RWPE1 (cell line): ENCODE data around the gene MEA1.

Experiments used
- CTCF ChIA-PET: fragments of 350-600 bp; sonication (Branson Sonifier 250); formaldehyde crosslinking; extraction: SDS; loops from one replicate; lab custom pipeline; 2021; lab: Yijun Ruan, JAX
- POLR2A ChIA-PET: fragments of 400-600 bp; formaldehyde crosslinking; extraction: SDS; loops from one replicate; lab custom pipeline; 2020; ENCODE audit warnings: antibody characterized with exemption; ENCODE audit not compliant: low non-redundant PET; lab: Yijun Ruan, JAX
- DNase-seq: peaks from one replicate; pipeline ENCODE4 v3.0.0; 2012; ENCODE audit warnings: low spot score
- H3K27ac ChIP-seq: fragments of 450-650 bp; 2 replicates; pipeline ENCODE4 v1.5.1; 2017
- TF ChIP-seq, protein P1 (sequence below): fragments of 450-650 bp; conservative IDR thresholded peaks from 2 replicates; pipeline ENCODE4 v1.5.1; 2017; ENCODE audit warnings: low read depth, mild to moderate bottlenecking

MEA1 gene

DNA sequence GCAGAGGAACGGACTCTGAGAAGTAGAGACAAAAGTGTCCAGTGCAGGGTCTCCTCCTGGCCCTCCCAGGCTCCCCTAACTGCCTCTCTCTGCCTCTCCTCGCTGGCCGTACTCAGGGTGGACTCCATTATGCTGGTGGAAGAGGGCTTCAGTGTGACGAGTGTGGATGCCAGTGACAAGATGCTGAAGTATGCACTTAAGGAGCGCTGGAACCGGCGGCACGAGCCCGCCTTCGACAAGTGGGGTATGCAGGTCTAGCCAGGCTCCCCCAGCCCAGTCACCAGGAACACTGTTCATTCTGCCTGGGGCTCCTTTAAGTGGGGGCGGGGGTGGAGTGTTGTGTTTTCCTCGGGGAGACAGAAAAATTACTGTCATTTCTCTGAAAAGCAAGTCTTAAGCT lies 51.6 kb downstream of the MEA1 start:
- CTCF ChIA-PET = no interaction called here
- no peak for DNase-seq
- H3K27ac ChIP-seq = peak overlapping the region; percentile 6; the same call in 1 of the 2 replicates
- TF ChIP-seq, protein P1, sequence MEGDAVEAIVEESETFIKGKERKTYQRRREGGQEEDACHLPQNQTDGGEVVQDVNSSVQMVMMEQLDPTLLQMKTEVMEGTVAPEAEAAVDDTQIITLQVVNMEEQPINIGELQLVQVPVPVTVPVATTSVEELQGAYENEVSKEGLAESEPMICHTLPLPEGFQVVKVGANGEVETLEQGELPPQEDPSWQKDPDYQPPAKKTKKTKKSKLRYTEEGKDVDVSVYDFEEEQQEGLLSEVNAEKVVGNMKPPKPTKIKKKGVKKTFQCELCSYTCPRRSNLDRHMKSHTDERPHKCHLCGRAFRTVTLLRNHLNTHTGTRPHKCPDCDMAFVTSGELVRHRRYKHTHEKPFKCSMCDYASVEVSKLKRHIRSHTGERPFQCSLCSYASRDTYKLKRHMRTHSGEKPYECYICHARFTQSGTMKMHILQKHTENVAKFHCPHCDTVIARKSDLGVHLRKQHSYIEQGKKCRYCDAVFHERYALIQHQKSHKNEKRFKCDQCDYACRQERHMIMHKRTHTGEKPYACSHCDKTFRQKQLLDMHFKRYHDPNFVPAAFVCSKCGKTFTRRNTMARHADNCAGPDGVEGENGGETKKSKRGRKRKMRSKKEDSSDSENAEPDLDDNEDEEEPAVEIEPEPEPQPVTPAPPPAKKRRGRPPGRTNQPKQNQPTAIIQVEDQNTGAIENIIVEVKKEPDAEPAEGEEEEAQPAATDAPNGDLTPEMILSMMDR = no peak
- POLR2A ChIA-PET = no interaction called here
